BJ (cell line): ENCODE measurements around the gene TNNT3. TPM values are rescaled to one million over a fixed set of nuclear protein-coding genes. Genes with fewer than 3 reads are reported as not detected.

Experiments used
- CTCF ChIA-PET: fragments of 350-600 bp; formaldehyde crosslinking; extraction: SDS; loops from one replicate; lab custom pipeline; 2021; ENCODE audit warnings: antibody characterized with exemption, inconsistent platforms; lab: Yijun Ruan, JAX
- POLR2A ChIA-PET: fragments of 300-600 bp; sonication (Branson Sonifier 250); formaldehyde crosslinking; extraction: SDS; loops from one replicate; lab custom pipeline; 2021; ENCODE audit warnings: antibody characterized with exemption; lab: Charles Lee
- DNase-seq: peaks from one replicate; pipeline ENCODE4 v3.0.0-alpha.2; 2011; ENCODE audit warnings: low read depth
- H3K27me3 ChIP-seq: 2 replicates; pipeline ENCODE4 v1.6.0; 2011; ENCODE audit warnings: low read length; ENCODE audit not compliant: control insufficient read depth, insufficient read depth
- H3K36me3 ChIP-seq: 2 replicates; pipeline ENCODE4 v1.5.1; 2011; ENCODE audit warnings: low read length; ENCODE audit not compliant: control insufficient read depth, insufficient read depth
- H3K4me3 ChIP-seq: 2 replicates; pipeline ENCODE4 v1.5.1; 2011; ENCODE audit warnings: low read depth, mild to moderate bottlenecking, control low read depth, low read length
- polyA plus RNA-seq: library from polyadenylated mRNA; depleted of rRNA; stranded (reverse); fragments of >200 nt; gene quantifications from 2 replicates; pipeline ENCODE4 v1.2.3, GENCODE V29; 2011
- TF ChIP-seq, protein P1 (sequence below): IDR thresholded peaks from 2 replicates; pipeline ENCODE4 v1.5.1; 2011; ENCODE audit warnings: low read depth, mild to moderate bottlenecking, control low read depth, inconsistent platforms, low read length, moderate library complexity; ENCODE audit not compliant: insufficient read depth

Gene TNNT3
- polyA plus RNA-seq, 1 experiment = not detected

DNA sequence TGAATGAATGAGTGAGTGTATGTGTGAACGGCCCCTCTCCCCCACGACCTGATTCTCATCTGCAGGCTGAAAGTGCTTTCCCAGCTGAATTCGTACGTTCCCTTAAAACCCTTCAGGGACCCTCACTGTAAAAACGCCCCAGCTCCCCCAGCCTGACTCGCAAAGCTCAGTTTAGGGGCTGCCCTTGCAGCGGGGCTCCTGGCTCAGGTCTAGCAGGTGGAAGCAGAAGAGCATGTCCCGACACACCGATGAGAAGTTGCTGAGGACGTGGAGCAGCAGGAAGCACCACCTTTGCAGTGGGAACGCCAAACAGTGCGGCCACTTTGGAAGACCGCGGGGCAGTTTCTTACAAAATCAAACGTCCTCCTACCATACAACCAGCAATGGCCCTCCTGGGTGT, 24.1 kb downstream of the TNNT3 start:
- no peak for DNase-seq
- TF ChIP-seq, protein P1, sequence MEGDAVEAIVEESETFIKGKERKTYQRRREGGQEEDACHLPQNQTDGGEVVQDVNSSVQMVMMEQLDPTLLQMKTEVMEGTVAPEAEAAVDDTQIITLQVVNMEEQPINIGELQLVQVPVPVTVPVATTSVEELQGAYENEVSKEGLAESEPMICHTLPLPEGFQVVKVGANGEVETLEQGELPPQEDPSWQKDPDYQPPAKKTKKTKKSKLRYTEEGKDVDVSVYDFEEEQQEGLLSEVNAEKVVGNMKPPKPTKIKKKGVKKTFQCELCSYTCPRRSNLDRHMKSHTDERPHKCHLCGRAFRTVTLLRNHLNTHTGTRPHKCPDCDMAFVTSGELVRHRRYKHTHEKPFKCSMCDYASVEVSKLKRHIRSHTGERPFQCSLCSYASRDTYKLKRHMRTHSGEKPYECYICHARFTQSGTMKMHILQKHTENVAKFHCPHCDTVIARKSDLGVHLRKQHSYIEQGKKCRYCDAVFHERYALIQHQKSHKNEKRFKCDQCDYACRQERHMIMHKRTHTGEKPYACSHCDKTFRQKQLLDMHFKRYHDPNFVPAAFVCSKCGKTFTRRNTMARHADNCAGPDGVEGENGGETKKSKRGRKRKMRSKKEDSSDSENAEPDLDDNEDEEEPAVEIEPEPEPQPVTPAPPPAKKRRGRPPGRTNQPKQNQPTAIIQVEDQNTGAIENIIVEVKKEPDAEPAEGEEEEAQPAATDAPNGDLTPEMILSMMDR = no peak
- Histone ChIP-seq H3K27me3 (no peaks in the 10 kb centered on the region), H3K4me3 (no peak overlapping the region), H3K36me3 (no peaks in the 10 kb centered on the region)
- CTCF ChIA-PET = interaction anchor here (1.0 to 1.2 kb wide), 2 partner anchors 58 to 61 kb away, joined by 4 to 6 read pairs; no protein-coding TSS in a partner anchor
- POLR2A ChIA-PET = no interaction called here

DNA sequence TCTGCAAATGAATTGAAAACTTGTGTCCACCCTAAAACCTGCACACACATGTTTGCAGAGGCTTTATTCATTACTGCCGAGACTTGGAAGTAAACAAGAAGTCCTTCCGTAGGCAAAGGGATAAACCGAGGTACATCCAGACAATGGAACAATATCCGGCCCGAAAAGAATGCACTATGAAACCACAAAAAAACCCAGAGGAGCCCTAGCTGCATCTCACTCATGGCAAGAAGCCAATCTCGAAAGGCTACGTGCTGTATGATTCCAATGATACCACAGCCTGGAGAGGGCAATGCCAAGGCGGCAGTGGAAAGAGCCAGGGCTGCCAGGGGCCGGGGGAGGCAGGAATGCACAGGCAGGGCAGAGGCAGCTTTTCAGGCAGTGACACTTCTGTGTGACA, 24.5 kb downstream of the TNNT3 start:
- Histone ChIP-seq H3K36me3 (no peaks in the 10 kb centered on the region), H3K4me3 (no peak overlapping the region), H3K27me3 (no peaks in the 10 kb centered on the region)
- DNase-seq = no peak
- CTCF ChIA-PET = interaction anchor here (1.0 to 1.2 kb wide), 2 partner anchors 58 to 61 kb away, joined by 4 to 6 read pairs; no protein-coding TSS in a partner anchor
- TF ChIP-seq, protein P1 = no peak
- POLR2A ChIA-PET = interaction anchor here (0.6 kb wide), 1 partner anchor 23 kb away, joined by 3 read pairs; no protein-coding TSS in a partner anchor

DNA sequence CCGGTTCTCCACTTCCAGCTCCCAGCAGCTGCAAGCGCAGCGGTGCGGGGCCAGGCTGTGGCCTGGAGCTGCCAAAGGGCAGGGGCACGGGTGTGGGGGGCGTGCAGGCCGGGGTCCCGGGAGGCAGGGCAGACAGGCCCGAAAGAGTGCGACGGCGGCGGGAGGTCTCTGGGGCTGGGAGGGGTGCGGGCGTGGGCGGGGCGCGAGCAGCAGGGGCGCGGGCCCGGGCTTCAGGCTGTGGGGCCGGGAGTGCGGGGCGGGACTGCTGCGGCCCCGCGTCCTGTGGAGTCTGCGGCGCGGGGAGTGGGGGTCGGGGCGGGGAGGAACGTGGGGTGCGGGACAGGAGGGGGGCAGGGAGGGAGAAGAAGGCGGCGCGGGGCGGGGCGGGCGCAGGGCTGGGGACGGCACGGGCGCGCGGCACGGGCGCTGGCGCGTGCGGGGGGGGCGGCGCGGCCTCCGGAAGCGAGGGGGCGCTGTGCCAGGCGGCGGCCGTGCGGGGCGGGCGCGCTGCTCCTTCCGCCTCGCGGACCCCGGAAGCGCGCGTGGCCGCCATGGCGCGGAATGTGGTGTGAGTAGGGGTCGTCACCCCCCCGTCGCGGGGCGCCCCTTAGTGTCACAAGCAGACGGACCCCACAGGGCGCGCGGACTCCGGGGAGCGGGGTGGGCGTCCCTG, 27.4 kb downstream of the TNNT3 start, which contains the start of gene MRPL23:
Gene MRPL23, plus strand, starts transcription at position 521 of the 673 bp plus-strand sequence. Its CDS starts 31 bp downstream, at position 552.
- ChIA-PET POLR2A (no interaction called here), CTCF (interaction anchor here (0.7 to 4.3 kb wide), 10 partner anchors 15 to 253 kb away, joined by 3 to 85 read pairs (median 12); partner anchors contain the start of genes H19 and SYT8)
- H3K27me3 ChIP-seq = no peaks in the 10 kb centered on the region
- TF ChIP-seq, protein P1 = no peak
- no peak within 1 kb of the TSS for H3K4me3 ChIP-seq
- no peak for DNase-seq
- H3K36me3 ChIP-seq = no peaks in the 10 kb centered on the region

DNA sequence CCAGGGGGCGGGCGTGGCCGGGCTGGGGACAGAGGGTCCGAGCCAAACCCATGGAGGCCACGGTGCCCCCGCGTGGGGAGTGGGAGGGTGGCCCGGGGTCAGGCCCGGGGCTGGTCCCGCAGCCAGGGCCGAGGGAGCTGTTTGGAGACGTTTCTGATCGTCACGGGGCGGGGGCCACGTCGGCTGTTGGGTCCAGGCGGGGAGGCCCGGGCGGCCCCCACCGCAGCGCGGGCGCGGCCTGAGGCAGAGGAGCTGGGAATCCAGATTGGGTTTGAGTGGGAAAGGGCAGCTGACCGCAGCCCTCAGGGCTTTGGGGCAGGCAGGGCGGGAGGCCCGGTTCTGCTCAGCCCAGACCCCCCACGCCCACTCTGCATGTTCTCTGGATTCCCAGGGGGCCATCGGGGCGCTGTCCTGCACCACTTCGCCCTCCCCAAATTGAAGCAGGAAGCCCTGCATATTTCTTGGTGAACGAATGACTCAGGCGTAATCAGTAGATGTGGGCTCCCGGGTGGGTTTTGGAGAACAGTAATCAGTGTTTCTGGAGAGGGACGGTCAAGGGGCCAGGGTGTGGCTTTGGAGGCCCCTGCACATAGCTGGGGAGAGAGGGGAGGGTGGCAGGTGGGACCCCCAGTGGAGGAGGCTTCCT, 28.2 kb downstream of the TNNT3 start:
- H3K36me3 ChIP-seq = no peaks in the 10 kb centered on the region
- CTCF ChIA-PET = interaction anchor here (0.8 to 4.3 kb wide), 14 partner anchors 14 to 316 kb away, joined by 3 to 85 read pairs (median 8); partner anchors contain the start of genes H19, SYT8 and TNNI2
- H3K27me3 ChIP-seq = no peaks in the 10 kb centered on the region
- H3K4me3 ChIP-seq = no peak overlapping the region
- DNase-seq = no peak
- POLR2A ChIA-PET = interaction anchor here (0.6 kb wide), 2 partner anchors 48 to 115 kb away, joined by 4 to 6 read pairs; no protein-coding TSS in a partner anchor
- TF ChIP-seq, protein P1 = no peak

DNA sequence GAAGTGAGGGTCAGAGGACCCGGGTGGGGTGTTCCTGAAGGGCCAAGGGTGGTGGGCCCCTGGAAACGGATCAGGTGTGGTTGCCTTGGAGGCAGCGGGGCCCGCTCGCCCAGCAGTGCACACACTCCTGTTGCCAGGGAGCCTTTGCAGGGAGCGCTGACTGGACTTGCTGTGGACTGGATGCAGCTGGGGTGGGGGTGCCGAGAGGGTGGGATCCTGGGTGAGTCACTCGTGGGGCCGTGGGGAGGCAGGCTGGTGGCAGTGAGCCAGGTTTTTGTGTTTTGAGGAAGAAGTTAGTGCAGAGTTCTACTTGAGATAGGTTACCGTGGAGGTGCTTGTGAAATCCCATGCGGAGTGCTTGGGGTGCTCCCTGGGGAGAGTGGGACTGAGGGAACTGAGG, 28.9 kb downstream of the TNNT3 start:
- H3K4me3 ChIP-seq = no peak overlapping the region
- no peak for DNase-seq
- no peaks in the 10 kb centered on the region for H3K36me3 ChIP-seq
- CTCF ChIA-PET = interaction anchor here (0.8 to 4.3 kb wide), 22 partner anchors 13 to 317 kb away, joined by 3 to 85 read pairs (median 6); partner anchors contain the start of genes H19, LSP1, SYT8 and TNNI2
- TF ChIP-seq, protein P1 = no peak
- H3K27me3 ChIP-seq = no peaks in the 10 kb centered on the region
- POLR2A ChIA-PET = no interaction called here
